Suprapubic skin (tissue), 3 donors: ENCODE data around the gene SNX13.

Experiments used
- CTCF ChIP-seq, 2 donors: fragments of 200-600 bp in 1 of 2; fragments of 450-650 bp in 1 of 2; sonication (generic) in 1 of 2; IDR thresholded peaks; one replicate each; pipeline ENCODE4 v1.5.1; 2016 to 2019; ENCODE audit warnings: antibody characterized with exemption in 2 of 2, mild to moderate bottlenecking in 1 of 2, moderate library complexity in 1 of 2
- EP300 ChIP-seq: sonication (generic); formaldehyde crosslinking; IDR thresholded peaks from one replicate; pipeline ENCODE4 v1.6.1; 2017; ENCODE audit warnings: antibody characterized with exemption
- POLR2A ChIP-seq, 2 donors: fragments of 450-650 bp; IDR thresholded peaks; one replicate each; pipeline ENCODE4 v1.6.1; 2017; ENCODE audit warnings: antibody characterized with exemption in 2 of 2, mild to moderate bottlenecking in 2 of 2, moderate library complexity in 2 of 2

GRCh38 chr7:17984288-17984687 lies 44.0 kb upstream of the SNX13 start:
- TF ChIP-seq CTCF (IDR thresholded peaks at IDR 0.05) = no peak
- no peak for TF ChIP-seq POLR2A (IDR thresholded peaks at IDR 0.05)
- no peak for TF ChIP-seq EP300
